Measurements from ENCODE around the gene TMEM120A.

- TF ChIP-seq EP300 (IDR thresholded peaks at IDR 0.05; ENCODE audit: borderline replicate concordance in 1 of 2, low read depth in 1 of 2, low read length in 1 of 2) (no peak), CTCF (IDR thresholded peaks at IDR 0.05) (no peak), FOSL2 (IDR thresholded peaks at IDR 0.05; ENCODE audit: borderline replicate concordance, low read depth) (no peak), GABPA (IDR thresholded peaks at IDR 0.05; ENCODE audit: low read depth) (no peak), SMC3 (IDR thresholded peaks at IDR 0.05; ENCODE audit: low read depth, low read length) (no peak), MXI1 (IDR thresholded peaks at IDR 0.05; ENCODE audit: low read depth, low read length) (no peak), REST (IDR thresholded peaks at IDR 0.05; ENCODE audit: low read depth, low read length) (no peak), USF1 (IDR thresholded peaks at IDR 0.05; ENCODE audit: borderline replicate concordance, low read depth) (no peak)
Observed at GRCh38 chr7:75965617-75966016, 28.8 kb downstream of the TMEM120A start.

Data from SK-N-SH (cell line).